Keratinocyte (primary cell): ENCODE data around the gene KRT73.

ENCODE experiments used
- CTCF ChIP-seq, 3 experiments: IDR thresholded peaks in 1 of 3; conservative IDR thresholded peaks in 1 of 3; optimal IDR thresholded peaks in 1 of 3; 2 replicates in 2 of 3; 3 replicates in 1 of 3; pipeline versions ENCODE3 to v1.5.1; 2011; ENCODE audit warnings: low read length in 3 of 3, mild to moderate bottlenecking in 3 of 3, moderate library complexity in 2 of 3, control low read depth in 1 of 3, inconsistent platforms in 1 of 3; ENCODE audit not compliant: insufficient read depth in 2 of 3; ENCODE audit errors: extremely low read depth in 1 of 3
- EZH2 ChIP-seq: IDR thresholded peaks from one replicate; pipeline ENCODE4 v1.6.1; 2012; ENCODE audit warnings: inconsistent platforms, mild to moderate bottlenecking, low read length, moderate library complexity

- no peak for TF ChIP-seq CTCF (optimal IDR thresholded peaks at IDR 0.05 in 1 of 3, IDR thresholded peaks at IDR 0.05 in 1 of 3, conservative IDR thresholded peaks at IDR 0.05 in 1 of 3; ENCODE audit: extremely low read depth in 1 of 3, insufficient read depth in 2 of 3, low read length in 3 of 3)
- no peak for TF ChIP-seq EZH2
Observed at GRCh38 chr12:52618216-52618615, at the start of gene KRT73.
